GM19397 (cell line): ENCODE measurements around the gene SPON1.

Experiments
- ATAC-seq: cut with Tn5 transposase; IDR thresholded peaks from one replicate; pipeline ENCODE4 v1.9.1; 2021; ENCODE audit warnings: mild to moderate bottlenecking, moderate library complexity; ENCODE audit not compliant: unreplicated experiment

SPON1 gene

GRCh38 chr11:14179116-14179820, 216.7 kb downstream of the SPON1 start:
- no peak for ATAC-seq

GRCh38 chr11:14181121-14181520, 218.6 kb downstream of the SPON1 start:
- no peak for ATAC-seq

- ATAC-seq: no peak
Observed at GRCh38 chr11:14182833-14183364, 220.4 kb downstream of the SPON1 start.

GRCh38 chr11:14184028-14184940, 221.8 kb downstream of the SPON1 start:
- ATAC-seq: no peak

- ATAC-seq: no peak
Observed at GRCh38 chr11:14185461-14185860, 222.9 kb downstream of the SPON1 start.

- ATAC-seq: no peak
Observed at GRCh38 chr11:14186046-14186775, 223.7 kb downstream of the SPON1 start.

GRCh38 chr11:14189874-14190273, 227.4 kb downstream of the SPON1 start:
- ATAC-seq: no peak

GRCh38 chr11:14190992-14191778, 228.7 kb downstream of the SPON1 start:
- ATAC-seq: no peak

GRCh38 chr11:14193644-14194043, 231.1 kb downstream of the SPON1 start:
- ATAC-seq: no peak

GRCh38 chr11:14202251-14203196, 240.0 kb downstream of the SPON1 start:
- no peak for ATAC-seq

GRCh38 chr11:14203321-14203720, 240.8 kb downstream of the SPON1 start:
- ATAC-seq: no peak

- no peak for ATAC-seq
Observed at GRCh38 chr11:14212986-14213385, 250.5 kb downstream of the SPON1 start.

GRCh38 chr11:14218728-14219127, 256.2 kb downstream of the SPON1 start:
- ATAC-seq: no peak

- no peak for ATAC-seq
Observed at GRCh38 chr11:14223636-14224288, 261.2 kb downstream of the SPON1 start.

GRCh38 chr11:14224395-14224794, 261.9 kb downstream of the SPON1 start:
- ATAC-seq: no peak

GRCh38 chr11:14225666-14226065, 263.1 kb downstream of the SPON1 start:
- no peak for ATAC-seq

- no peak for ATAC-seq
Observed at GRCh38 chr11:14228356-14228755, 265.8 kb downstream of the SPON1 start.

GRCh38 chr11:14229472-14229871, 266.9 kb downstream of the SPON1 start:
- no peak for ATAC-seq

- no peak for ATAC-seq
Observed at GRCh38 chr11:14230407-14230806, 267.9 kb downstream of the SPON1 start.
